ENCODE results near the gene MBD4.
A peak's percentile ranks its signal among the peaks of the same experiment; 100 is the strongest.
"Not testable (repeated sequence)": the region's sequence is repeated elsewhere in the genome, so short reads cannot be mapped to it uniquely, and the experiment has no call there.

The MBD4 gene

DNA sequence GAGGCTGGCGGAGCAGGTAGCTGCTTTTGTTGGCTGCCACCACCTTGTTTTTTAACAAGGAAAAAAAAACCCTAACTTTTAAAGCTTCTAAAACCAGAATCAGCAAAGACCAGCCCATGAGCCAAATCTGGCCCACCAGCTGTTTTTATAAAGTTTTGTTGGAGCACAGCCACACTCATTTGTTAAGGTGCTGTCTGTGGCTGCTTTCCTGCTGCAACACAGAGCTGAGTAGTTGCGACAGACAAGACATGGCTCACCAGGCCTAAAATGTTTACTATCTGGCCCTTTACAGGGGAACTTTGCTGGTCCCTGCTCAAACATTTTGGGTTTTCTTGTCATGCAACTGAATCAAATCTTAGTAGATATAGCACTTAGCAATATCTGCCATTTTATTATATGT, 30.2 kb downstream of the MBD4 start:
- DNase-seq (ENCODE audit: low spot score): no peak

DNA sequence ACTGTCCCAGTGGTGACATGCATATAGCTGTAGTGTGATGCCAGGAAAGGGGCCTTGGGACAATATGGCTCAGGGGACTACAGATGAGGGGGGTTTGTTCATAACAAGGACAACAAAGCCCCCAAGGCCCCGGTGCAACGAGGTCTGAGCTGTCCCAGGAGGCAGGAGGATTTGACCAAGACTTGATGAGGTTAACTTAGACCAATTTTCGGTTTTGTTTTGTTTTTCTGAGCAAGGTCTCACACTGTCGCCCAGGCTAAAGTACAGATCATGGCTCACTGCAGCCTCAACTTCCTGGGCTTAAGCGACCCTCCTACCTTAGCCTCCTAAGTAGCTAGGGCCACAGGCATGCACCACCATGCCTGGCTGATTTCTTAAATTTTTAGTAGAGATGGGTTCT, 35.1 kb downstream of the MBD4 start:
- DNase-seq (ENCODE audit: low spot score): no peak

DNA sequence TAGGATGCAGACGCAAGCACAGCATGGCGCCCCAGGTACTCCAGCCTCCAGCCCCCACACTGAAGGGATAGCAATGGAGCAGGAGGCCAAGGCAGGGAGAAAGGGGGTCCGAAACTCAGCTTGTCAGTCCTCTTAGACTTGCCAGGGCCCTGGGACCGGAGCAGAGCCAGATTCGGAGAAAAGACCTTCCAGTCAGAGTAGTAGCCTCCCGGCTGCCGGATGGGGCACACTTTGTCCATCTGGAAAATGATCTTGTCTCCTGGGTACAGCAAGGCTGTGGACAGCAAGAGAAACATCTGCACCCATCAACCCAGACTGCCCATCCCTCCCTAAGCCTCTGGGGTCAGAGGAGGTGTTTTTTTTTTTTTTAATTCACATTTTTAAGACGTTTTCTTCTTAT, 35.6 kb downstream of the MBD4 start:
- DNase-seq (ENCODE audit: low spot score): no peak

DNA sequence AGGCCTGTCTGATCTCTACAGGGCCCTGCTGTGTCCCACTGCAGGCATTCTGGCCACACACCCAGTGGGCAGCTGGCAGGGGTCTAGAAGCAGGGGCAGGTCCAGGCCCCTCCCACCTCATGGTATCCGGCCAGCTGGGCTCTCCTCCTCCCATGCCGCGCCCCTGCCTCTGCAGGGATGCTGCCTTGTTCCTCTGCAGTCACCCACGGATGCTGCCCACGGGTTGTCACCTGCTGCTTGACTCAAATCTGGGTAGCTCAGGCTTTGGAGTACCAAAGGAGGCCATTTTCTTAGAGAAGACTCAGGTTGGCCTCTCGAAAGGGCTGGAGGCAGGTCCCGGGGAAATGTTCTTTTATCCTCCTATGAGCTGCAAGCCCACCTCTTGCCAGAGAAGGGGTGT, 36.3 kb downstream of the MBD4 start:
- no peak for DNase-seq (ENCODE audit: low spot score)

GRCh38 chr3:129402616-129403015, 37.1 kb downstream of the MBD4 start:
- no peak for DNase-seq (ENCODE audit: low spot score)

DNA sequence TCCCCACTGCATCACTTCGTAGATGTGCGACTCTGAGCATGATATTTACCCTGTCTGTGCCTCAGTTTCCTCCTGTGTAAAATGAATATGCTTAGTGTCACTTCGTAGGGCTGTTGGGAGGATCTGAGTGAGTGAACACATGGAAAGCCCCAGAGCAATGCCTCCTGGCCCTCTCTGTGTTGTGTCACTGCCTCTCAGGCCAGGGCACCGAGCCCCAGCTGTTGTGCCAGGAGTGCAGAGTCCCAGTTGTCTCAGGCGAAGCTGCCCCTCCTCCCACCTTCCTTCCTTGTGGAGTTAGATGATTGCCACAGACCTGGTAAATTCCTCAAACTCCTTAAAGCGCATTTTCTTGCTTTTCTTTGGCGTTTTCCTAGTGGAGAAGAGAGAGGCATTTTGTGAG, 37.5 kb downstream of the MBD4 start:
- no peak for DNase-seq (ENCODE audit: low spot score)

GRCh38 chr3:129399895-129400357, 39.8 kb downstream of the MBD4 start:
- DNase-seq (ENCODE audit: low spot score): no peak

DNA sequence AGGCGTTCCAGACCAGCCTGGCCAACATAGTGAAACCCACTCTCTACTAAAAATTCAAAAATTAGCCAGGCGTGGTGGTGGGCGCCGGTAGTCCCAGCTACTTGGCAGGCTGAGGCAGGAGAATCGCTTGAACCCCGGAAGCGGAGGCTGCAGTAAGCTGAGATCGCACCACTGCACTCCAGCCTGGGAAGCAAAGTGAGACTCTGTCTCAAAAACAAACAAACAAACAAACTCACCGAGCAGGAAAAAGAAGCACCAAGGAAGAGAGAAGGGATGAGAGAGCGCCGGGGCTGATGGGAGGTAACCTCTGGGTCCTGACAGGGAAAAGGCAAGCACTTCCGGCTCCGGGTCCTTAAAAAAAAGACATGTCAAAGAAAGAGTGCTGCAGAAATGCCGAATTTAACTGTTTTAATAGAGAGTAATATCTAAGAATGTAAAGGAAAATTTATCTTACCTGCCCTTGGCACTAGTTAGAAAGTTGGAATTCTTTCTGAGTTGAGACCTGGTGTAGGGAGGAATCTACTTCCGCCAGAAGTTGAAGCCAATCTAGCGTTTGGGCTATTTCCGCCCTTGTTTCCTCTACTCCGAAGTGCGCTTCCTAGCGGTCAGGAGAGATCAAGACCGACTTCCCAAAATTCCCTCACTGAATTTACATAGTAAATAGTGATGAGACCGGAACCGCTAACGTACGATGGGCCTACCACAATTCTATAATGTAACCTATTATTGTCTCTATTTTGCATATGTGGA, 40.4 kb downstream of the MBD4 start:
- peak; percentile 90 for DNase-seq (ENCODE audit: low spot score)

DNA sequence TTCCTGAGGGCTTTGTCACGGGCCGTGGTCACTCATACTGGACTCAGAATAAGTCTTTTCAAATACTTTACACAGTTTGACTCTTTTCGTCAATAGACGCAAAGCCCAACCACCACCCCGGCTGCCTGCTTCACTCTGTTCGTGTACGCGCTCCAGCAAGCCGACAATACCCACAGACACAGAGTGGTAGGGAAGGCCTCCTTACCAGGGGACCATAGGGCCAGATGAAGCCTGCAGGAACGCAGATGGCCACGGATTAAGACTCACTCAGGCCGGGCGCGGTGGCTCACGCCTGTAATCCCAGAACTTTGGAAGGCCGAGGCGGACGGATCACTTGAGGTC, 41.0 kb downstream of the MBD4 start:
- DNase-seq (ENCODE audit: low spot score): peak; percentile 60

GRCh38 chr3:129393760-129394564, 45.8 kb downstream of the MBD4 start:
- not testable (repeated sequence) for DNase-seq (ENCODE audit: low spot score)

- DNase-seq (ENCODE audit: low spot score): no peak
These were observed 46.5 kb downstream of the MBD4 start for GRCh38 chr3:129393271-129393670.

GRCh38 chr3:129392106-129392887, 47.5 kb downstream of the MBD4 start:
- not testable (repeated sequence) for DNase-seq (ENCODE audit: low spot score)

- not testable (repeated sequence) for DNase-seq (ENCODE audit: low spot score)
These were observed 48.2 kb downstream of the MBD4 start for GRCh38 chr3:129391583-129391982.

DNA sequence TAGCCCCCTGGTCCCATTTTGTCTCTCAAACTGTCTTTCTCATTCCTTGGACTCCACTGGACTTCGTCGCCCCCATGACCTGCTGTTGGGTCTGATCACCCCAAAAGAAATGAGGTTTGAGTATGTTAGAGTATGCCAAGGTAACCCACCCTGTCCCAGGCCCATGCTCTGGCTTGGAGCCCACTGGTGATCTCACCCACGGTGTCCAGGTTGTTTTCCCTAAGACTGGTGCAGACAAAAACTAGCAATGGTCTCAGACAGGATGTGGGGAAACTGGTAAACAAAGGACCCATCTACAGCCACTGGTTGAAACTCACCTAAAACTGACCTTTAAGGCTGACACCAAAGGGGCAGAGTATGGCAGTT, 50.2 kb downstream of the MBD4 start:
- no peak for DNase-seq (ENCODE audit: low spot score)

GRCh38 chr3:129388791-129389571, 50.8 kb downstream of the MBD4 start:
- peak; percentile 27 for DNase-seq (ENCODE audit: low spot score)

DNA sequence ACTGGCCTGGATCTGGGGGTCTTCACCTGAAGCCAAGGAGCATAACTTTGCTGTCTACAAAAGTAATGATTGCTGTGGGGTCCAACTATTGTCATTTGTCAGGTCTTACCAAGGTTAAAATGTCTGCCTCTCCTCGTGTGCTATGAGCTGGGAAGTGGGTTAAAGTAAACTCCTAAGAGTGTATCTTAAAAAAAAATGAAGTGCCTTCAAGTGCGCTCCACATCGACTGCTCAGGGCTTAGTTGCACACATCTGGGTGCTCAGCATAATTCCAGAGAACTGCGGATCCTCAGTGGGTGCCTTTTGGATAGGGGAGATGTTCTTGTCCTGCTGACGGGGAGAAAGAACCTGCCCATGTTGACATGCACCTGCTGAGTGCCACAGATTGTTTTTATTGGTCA, 52.3 kb downstream of the MBD4 start:
- DNase-seq (ENCODE audit: low spot score): no peak

DNA sequence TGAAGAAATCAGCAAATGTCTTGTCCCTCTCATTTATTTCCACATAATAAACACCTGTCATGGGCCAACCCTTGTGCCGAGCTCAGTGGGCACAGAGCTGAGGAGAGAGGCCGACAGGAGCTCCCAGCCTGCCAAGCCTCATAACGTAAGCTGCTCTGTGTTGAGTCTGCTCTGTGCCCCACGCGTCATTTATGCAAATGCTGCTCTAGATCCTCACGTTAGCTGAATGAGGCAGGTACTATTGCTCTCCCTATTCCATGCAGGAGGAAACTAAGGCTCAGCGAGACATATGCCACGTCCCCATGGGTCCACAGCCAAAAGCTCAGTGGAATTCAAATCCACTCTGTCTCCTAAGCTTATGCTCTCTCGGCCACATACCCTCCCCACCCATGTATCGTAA, 52.8 kb downstream of the MBD4 start:
- no peak for DNase-seq (ENCODE audit: low spot score)

- not testable (repeated sequence) for DNase-seq (ENCODE audit: low spot score)
These were observed 54.2 kb downstream of the MBD4 start for GRCh38 chr3:129385507-129385906.

- DNase-seq (ENCODE audit: low spot score): no peak
These were observed 55.0 kb downstream of the MBD4 start for GRCh38 chr3:129384594-129385323.

- not testable (repeated sequence) for DNase-seq (ENCODE audit: low spot score)
These were observed 55.6 kb downstream of the MBD4 start for GRCh38 chr3:129384103-129384502.

- peak; percentile 89 for DNase-seq (ENCODE audit: low spot score)
These were observed 56.4 kb downstream of the MBD4 start for GRCh38 chr3:129383292-129383860.

Measured in hepatic stellate cell (primary cell).